Left lung (tissue), 10 donors: Measurements from ENCODE around the gene MAL. TPM values are rescaled to one million over a fixed set of nuclear protein-coding genes. Genes with fewer than 3 reads are reported as not detected.
A peak's percentile ranks its signal among the peaks of the same experiment; 100 is the strongest.

ENCODE experiments used
- ATAC-seq: fragments of 200-7000 bp; cut with Tn5 transposase; one replicate; pipeline ENCODE4 v1.9.1; 2020; ENCODE audit warnings: moderate library complexity
- DNase-seq, 4 donors: peaks; one replicate each; pipeline ENCODE4 v3.0.0-alpha.2; 2013 to 2020
- H3K27ac ChIP-seq, 2 donors: fragments of 200-600 bp; sonication (generic) in 1 of 2; one replicate each; pipeline versions ENCODE4 v1.5.0 to v1.8.0; 2020 to 2021
- H3K27me3 ChIP-seq, 2 donors: fragments of 200-600 bp; sonication (generic) in 1 of 2; one replicate each; pipeline versions ENCODE4 v1.5.0 to v1.8.0; 2020 to 2021
- H3K36me3 ChIP-seq, 2 donors: fragments of 200-600 bp; sonication (generic) in 1 of 2; one replicate each; pipeline versions ENCODE4 v1.5.0 to v1.8.0; 2020 to 2021
- H3K4me1 ChIP-seq, 2 donors: fragments of 200-600 bp; one replicate each; pipeline ENCODE4 v1.8.0; 2021
- H3K4me3 ChIP-seq, 2 donors: fragments of 200-600 bp; sonication (generic) in 1 of 2; one replicate each; pipeline versions ENCODE4 v1.5.0 to v1.8.0; 2020 to 2021; ENCODE audit warnings: mild to moderate bottlenecking in 1 of 2
- H3K9me3 ChIP-seq, 2 donors: fragments of 200-600 bp; sonication (generic) in 1 of 2; one replicate each; pipeline versions ENCODE4 v1.5.0 to v1.8.0; 2020 to 2021
- CTCF ChIP-seq, 2 donors: fragments of 200-600 bp; sonication (generic) in 1 of 2; IDR thresholded peaks; one replicate each; pipeline versions ENCODE4 v1.5.0 to v1.8.0; 2021; ENCODE audit warnings: antibody characterized with exemption in 2 of 2
- intact Hi-C, 2 donors: fragments of 100-400 bp; cut with DNase I; formaldehyde crosslinking; loops; one replicate each; pipeline versions ENCODE4 v1.11.2 to v1.14.2; 2022
- polyA plus RNA-seq, 6 donors: library from polyadenylated mRNA; unstranded; fragments of 120-200 nt; gene quantifications; one replicate each; pipeline ENCODE4 v1.2.1, GENCODE V29; 2013; ENCODE audit not compliant: insufficient read length in 6 of 6
- total RNA-seq, 2 donors: library from RNA; stranded (reverse); fragmentation: NEBNext Ultra II Directional; extraction: Animal tissue kit (Norgen Biotek cat#: 25700); gene quantifications; one replicate each; pipeline ENCODE4 v1.2.1, GENCODE V29; 2021
- donor health status: DM: no; HTN: yes; CAD: no.
- donor health status: DM: no; HTN: no; CAD: no.

Gene MAL
- total and polyA plus RNA-seq, 8 donors, result 0.76 to 13.6 (median 1.8) TPM

- peak in 1 of 4 donors; percentile 21 for DNase-seq
- Histone ChIP-seq H3K4me3 (no peak overlapping the region), H3K4me1 (peaks cover 2 to 4% of the 10 kb centered on the region in 2 donors), H3K9me3 (no peaks in the 10 kb centered on the region), H3K36me3 (no peaks in the 10 kb centered on the region), H3K27me3 (peaks cover 0 to 16% of the 10 kb centered on the region in 2 donors), H3K27ac (no peak overlapping the region)
- intact Hi-C loops, result no loop called here
- no peak for TF ChIP-seq CTCF (IDR thresholded peaks at IDR 0.05)
- no peak for ATAC-seq
Measured at GRCh38 chr2:95047629-95048510, 22.4 kb downstream of the MAL start.

GRCh38 chr2:95048825-95049682 is 23.5 kb downstream of the MAL start:
- ATAC-seq (no peak), DNase-seq (peak in 1 of 4 donors; percentile 4)
- Histone ChIP-seq H3K36me3 (no peaks in the 10 kb centered on the region), H3K27ac (no peak overlapping the region), H3K27me3 (peaks cover 0 to 4% of the 10 kb centered on the region in 2 donors), H3K9me3 (no peaks in the 10 kb centered on the region), H3K4me1 (no peaks in the 10 kb centered on the region), H3K4me3 (no peak overlapping the region)
- no peak for TF ChIP-seq CTCF (IDR thresholded peaks at IDR 0.05)
- intact Hi-C loops, result no loop called here

GRCh38 chr2:95049683-95049955 is 24.1 kb downstream of the MAL start:
- Histone ChIP-seq H3K4me3 (no peak overlapping the region), H3K27me3 (no peaks in the 10 kb centered on the region), H3K27ac (no peak overlapping the region), H3K36me3 (no peaks in the 10 kb centered on the region), H3K4me1 (no peaks in the 10 kb centered on the region), H3K9me3 (no peaks in the 10 kb centered on the region)
- DNase-seq (no peak), ATAC-seq (no peak)
- intact Hi-C loops, result no loop called here
- TF ChIP-seq CTCF (IDR thresholded peaks at IDR 0.05), result no peak

GRCh38 chr2:95049961-95050360 is 24.5 kb downstream of the MAL start:
- Histone ChIP-seq H3K36me3 (no peaks in the 10 kb centered on the region), H3K4me3 (no peak overlapping the region), H3K4me1 (no peaks in the 10 kb centered on the region), H3K9me3 (no peaks in the 10 kb centered on the region), H3K27ac (no peak overlapping the region), H3K27me3 (no peaks in the 10 kb centered on the region)
- intact Hi-C loops, result no loop called here
- ATAC-seq (no peak), DNase-seq (no peak)
- TF ChIP-seq CTCF (IDR thresholded peaks at IDR 0.05), result no peak
